Measurements from ENCODE around the gene IMPDH1. TPM values are rescaled to one million over a fixed set of nuclear protein-coding genes. Genes with fewer than 3 reads are reported as not detected.

The IMPDH1 gene
- total and polyA plus RNA-seq, 10 of the 15 experiments (the other 5 are each of a cell fraction or from before 2014, with no cell fraction given) = 0.50 to 61.3 (median 41.8) TPM

- TF ChIP-seq FOS (IDR thresholded peaks at IDR 0.05; ENCODE audit: borderline replicate concordance, extremely low read depth, insufficient read length) (no peak), MYB (IDR thresholded peaks at IDR 0.05; ENCODE audit: borderline replicate concordance, low read depth, low read length) (no peak), POU2F2 (IDR thresholded peaks at IDR 0.05; ENCODE audit: borderline replicate concordance, low read depth, low read length) (no peak)
These were observed 22.0 kb upstream of the IMPDH1 start (continued) for GRCh38 chr7:128431754-128432153.

- whole genome bisulfite sequencing (ENCODE audit: insufficient coverage, insufficient replicate concordance, low lambda C conversion rate, missing lambda C conversion rate) = 76% methylated on average over 6 of the region's 6 CpGs
- intact Hi-C loops (cut with micrococcal nuclease; ENCODE audit: unreplicated experiment) = no loop called here
These were observed 21.4 kb upstream of the IMPDH1 start for GRCh38 chr7:128431221-128431620.

More at GRCh38 chr7:128431221-128431620, 21.4 kb upstream of the IMPDH1 start:
- FAIRE-seq (no peak), ATAC-seq (peak; percentile 27; the same call in 2 of the 3 replicates), DNase-seq (ENCODE audit: low read depth, low spot score) (no peak)
- Histone ChIP-seq H3K27ac (ENCODE audit: control insufficient read depth, insufficient read depth) (no peak overlapping the region), H3K4me3 (no peak overlapping the region), H3K9me3 (replicated peaks; ENCODE audit: control insufficient read depth, insufficient read depth, low read length) (no peaks in the 10 kb centered on the region; the same call in 2 of the 3 replicates), H3K9ac (ENCODE audit: control insufficient read depth, insufficient read depth, low read length) (no peak overlapping the region), H3K27me3 (replicated peaks in 1 of 2; ENCODE audit: control insufficient read depth in 2 of 2, insufficient read depth in 2 of 2, low read length in 1 of 2) (no peaks in the 10 kb centered on the region), H3K79me2 (ENCODE audit: control insufficient read depth, insufficient read depth, low read length) (no peaks in the 10 kb centered on the region), H3K36me3 (ENCODE audit: control insufficient read depth in 2 of 2, insufficient read depth in 2 of 2, low read length in 1 of 2) (no peaks in the 10 kb centered on the region), H2AFZ (ENCODE audit: control insufficient read depth, low read depth, low read length) (no peak overlapping the region), H3K4me2 (ENCODE audit: control insufficient read depth, insufficient read depth) (no peak overlapping the region), H3K4me1 (ENCODE audit: control insufficient read depth, insufficient read depth, low read length) (no peaks in the 10 kb centered on the region), H4K20me1 (ENCODE audit: control insufficient read depth, insufficient read depth) (no peaks in the 10 kb centered on the region)
- in situ Hi-C loops (cut with MboI) = no loop called here
- ChIA-PET POLR2A (interaction anchor here (0.6 to 2.0 kb wide), 3 partner anchors 13 to 38 kb away, joined by 4 to 7 read pairs (median 7); no protein-coding TSS in a partner anchor), CTCF (interaction anchor here (1.9 to 16.0 kb wide), 5 partner anchors 13 to 43 kb away, joined by 11 to 463 read pairs (median 227); partner anchors contain the start of genes HILPDA and IMPDH1), RAD21 (ENCODE audit: unreplicated experiment) (interaction anchor here (1.0 to 10.5 kb wide), 2 partner anchors 29 to 32 kb away, joined by 3 to 216 read pairs; no protein-coding TSS in a partner anchor), SMC1A (ENCODE audit: uncharacterized antibody, unreplicated experiment) (interaction anchor here (0.6 to 14.8 kb wide), 6 partner anchors 11 to 331 kb away, joined by 3 to 296 read pairs (median 8); no protein-coding TSS in a partner anchor)
- TF ChIP-seq SPI1 (IDR thresholded peaks at IDR 0.05; ENCODE audit: borderline replicate concordance, insufficient read depth, low read depth, low read length) (peak; percentile 20; the same call in 1 of the 2 replicates), CHD1 (IDR thresholded peaks at IDR 0.05; ENCODE audit: low read depth, low read length) (no peak)
- no TSS peak for BruUV-seq (replicated peaks)

Data from GM12878 (cell line).